ENCODE measurements around the gene CCR1.

Gene CCR1

DNA sequence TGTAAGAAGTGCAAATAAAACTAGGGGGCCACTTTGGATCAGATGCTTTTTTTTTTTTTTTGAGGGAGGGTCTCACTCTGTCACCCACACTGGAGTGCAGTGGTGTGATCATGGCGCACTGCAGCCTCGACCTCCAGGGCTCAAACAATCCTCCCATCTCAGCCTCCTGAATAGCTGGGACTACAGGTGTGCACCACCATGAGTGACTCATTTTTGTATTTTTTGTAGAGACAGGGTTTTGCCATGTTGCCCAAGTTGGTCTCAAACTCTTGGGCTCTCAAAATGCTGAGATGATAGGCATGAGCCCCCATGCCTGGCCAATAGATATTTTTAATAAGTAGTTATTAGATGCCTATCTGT is 20.8 kb downstream of the CCR1 start:
- DNase-seq (ENCODE audit: low read depth) = no peak
- TF ChIP-seq, protein P1, sequence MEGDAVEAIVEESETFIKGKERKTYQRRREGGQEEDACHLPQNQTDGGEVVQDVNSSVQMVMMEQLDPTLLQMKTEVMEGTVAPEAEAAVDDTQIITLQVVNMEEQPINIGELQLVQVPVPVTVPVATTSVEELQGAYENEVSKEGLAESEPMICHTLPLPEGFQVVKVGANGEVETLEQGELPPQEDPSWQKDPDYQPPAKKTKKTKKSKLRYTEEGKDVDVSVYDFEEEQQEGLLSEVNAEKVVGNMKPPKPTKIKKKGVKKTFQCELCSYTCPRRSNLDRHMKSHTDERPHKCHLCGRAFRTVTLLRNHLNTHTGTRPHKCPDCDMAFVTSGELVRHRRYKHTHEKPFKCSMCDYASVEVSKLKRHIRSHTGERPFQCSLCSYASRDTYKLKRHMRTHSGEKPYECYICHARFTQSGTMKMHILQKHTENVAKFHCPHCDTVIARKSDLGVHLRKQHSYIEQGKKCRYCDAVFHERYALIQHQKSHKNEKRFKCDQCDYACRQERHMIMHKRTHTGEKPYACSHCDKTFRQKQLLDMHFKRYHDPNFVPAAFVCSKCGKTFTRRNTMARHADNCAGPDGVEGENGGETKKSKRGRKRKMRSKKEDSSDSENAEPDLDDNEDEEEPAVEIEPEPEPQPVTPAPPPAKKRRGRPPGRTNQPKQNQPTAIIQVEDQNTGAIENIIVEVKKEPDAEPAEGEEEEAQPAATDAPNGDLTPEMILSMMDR (IDR thresholded peaks at IDR 0.05; ENCODE audit: insufficient read depth, low read depth, low read length, missing control alignments) = no peak
- no peak overlapping the region for H3K4me3 ChIP-seq (ENCODE audit: low read depth, low read length)

DNA sequence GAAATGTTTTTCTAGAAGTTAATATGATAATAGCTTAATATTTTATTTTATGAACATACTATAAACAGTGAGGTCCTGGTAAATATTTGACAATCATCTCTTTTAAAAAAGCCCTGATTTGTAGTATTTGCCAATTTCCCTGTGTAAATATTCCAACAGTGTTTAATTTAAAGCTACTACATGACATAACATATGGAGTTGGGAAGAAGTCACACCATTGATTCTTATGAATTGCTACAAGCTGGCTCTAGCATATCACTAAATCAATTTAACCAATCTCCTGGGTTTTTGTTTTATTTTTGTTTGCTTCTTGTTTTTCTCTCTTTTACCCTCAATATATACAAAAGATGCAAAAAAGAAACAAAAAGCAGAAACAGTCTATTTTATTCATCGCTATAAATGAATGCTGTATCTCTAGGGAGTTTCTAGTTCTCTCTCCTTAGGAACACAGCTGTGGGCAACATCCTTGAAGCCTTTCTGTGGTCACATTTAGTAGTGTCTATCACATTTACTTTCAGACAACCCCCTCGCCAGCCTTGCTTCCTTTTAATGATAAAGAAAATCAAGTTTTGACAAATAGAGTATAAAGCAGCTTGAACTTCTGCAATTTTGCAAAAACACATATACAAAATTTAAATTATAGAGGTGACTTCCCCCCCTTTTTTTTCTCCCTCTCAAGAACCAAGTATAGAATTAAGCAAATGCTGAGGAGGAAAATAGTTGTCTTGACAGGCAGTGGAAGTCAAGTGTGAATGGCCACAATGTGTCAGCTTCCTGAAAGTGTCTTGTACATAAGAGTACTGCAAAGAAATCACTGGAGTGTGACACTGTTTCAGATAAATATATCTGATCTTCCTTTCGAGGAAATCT is 21.4 kb downstream of the CCR1 start:
- DNase-seq (ENCODE audit: low read depth) = peak; percentile 88
- no peak overlapping the region for H3K4me3 ChIP-seq (ENCODE audit: low read depth, low read length)
- TF ChIP-seq, protein P1 (IDR thresholded peaks at IDR 0.05; ENCODE audit: insufficient read depth, low read depth, low read length, missing control alignments) = no peak

GRCh38 chr3:46184469-46184868 is 23.6 kb downstream of the CCR1 start:
- TF ChIP-seq, protein P1 (IDR thresholded peaks at IDR 0.05; ENCODE audit: insufficient read depth, low read depth, low read length, missing control alignments) = no peak
- H3K4me3 ChIP-seq (ENCODE audit: low read depth, low read length) = no peak overlapping the region
- no peak for DNase-seq (ENCODE audit: low read depth)

- TF ChIP-seq, protein P1 (IDR thresholded peaks at IDR 0.05; ENCODE audit: insufficient read depth, low read depth, low read length, missing control alignments) = no peak
- DNase-seq (ENCODE audit: low read depth) = no peak
- no peak overlapping the region for H3K4me3 ChIP-seq (ENCODE audit: low read depth, low read length)
Measured at GRCh38 chr3:46183330-46183729, 24.8 kb downstream of the CCR1 start.

- H3K4me3 ChIP-seq (ENCODE audit: low read depth, low read length) = no peak overlapping the region
- TF ChIP-seq, protein P1 (IDR thresholded peaks at IDR 0.05; ENCODE audit: insufficient read depth, low read depth, low read length, missing control alignments) = no peak
- no peak for DNase-seq (ENCODE audit: low read depth)
Measured at GRCh38 chr3:46168583-46169345, 39.3 kb downstream of the CCR1 start.

- TF ChIP-seq, protein P1 (IDR thresholded peaks at IDR 0.05; ENCODE audit: insufficient read depth, low read depth, low read length, missing control alignments) = no peak
- no peak for DNase-seq (ENCODE audit: low read depth)
- no peak overlapping the region for H3K4me3 ChIP-seq (ENCODE audit: low read depth, low read length)
Measured at GRCh38 chr3:46163556-46164041, 44.5 kb downstream of the CCR1 start.

Measured in GM12865 (cell line).